ENCODE data around the gene GPD2. TPM values are rescaled to one million over a fixed set of nuclear protein-coding genes. Genes with fewer than 3 reads are reported as not detected.

Gene GPD2
- total and polyA plus RNA-seq, 11 donors, result 3.5 to 24.8 (median 14.1) TPM

- Histone ChIP-seq H3K36me3 (peaks cover 0 to 4% (median 0%) of the 10 kb centered on the region in 9 donors), H3K27ac (no peak overlapping the region), H3K4me3 (no peak overlapping the region), H3K9me3 (peaks cover 0 to 3% (median 0%) of the 10 kb centered on the region in 12 donors), H3K27me3 (no peaks in the 10 kb centered on the region), H3K4me1 (no peaks in the 10 kb centered on the region)
- ATAC-seq (no peak), DNase-seq (no peak)
- TF ChIP-seq, protein P1, sequence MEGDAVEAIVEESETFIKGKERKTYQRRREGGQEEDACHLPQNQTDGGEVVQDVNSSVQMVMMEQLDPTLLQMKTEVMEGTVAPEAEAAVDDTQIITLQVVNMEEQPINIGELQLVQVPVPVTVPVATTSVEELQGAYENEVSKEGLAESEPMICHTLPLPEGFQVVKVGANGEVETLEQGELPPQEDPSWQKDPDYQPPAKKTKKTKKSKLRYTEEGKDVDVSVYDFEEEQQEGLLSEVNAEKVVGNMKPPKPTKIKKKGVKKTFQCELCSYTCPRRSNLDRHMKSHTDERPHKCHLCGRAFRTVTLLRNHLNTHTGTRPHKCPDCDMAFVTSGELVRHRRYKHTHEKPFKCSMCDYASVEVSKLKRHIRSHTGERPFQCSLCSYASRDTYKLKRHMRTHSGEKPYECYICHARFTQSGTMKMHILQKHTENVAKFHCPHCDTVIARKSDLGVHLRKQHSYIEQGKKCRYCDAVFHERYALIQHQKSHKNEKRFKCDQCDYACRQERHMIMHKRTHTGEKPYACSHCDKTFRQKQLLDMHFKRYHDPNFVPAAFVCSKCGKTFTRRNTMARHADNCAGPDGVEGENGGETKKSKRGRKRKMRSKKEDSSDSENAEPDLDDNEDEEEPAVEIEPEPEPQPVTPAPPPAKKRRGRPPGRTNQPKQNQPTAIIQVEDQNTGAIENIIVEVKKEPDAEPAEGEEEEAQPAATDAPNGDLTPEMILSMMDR (IDR thresholded peaks at IDR 0.05), result no peak
- no peak for TF ChIP-seq POLR2A (IDR thresholded peaks at IDR 0.05)
- 81 to 89% (median 87%) methylated on average over 2 of the region's 2 CpGs for WGBS, 4 donors
- intact Hi-C loops (cut with DNase I), result no loop called here
Observed at GRCh38 chr2:156532989-156533388, 96.8 kb downstream of the GPD2 start.

- H3K27me3 ChIP-seq, result no peaks in the 10 kb centered on the region
- H3K27ac ChIP-seq, result no peak overlapping the region
- peaks cover 0 to 3% (median 0%) of the 10 kb centered on the region in 12 donors for H3K4me1 ChIP-seq
- peaks cover 0 to 3% (median 0%) of the 10 kb centered on the region in 12 donors for H3K9me3 ChIP-seq
- H3K36me3 ChIP-seq, result peaks cover 0 to 3% (median 0%) of the 10 kb centered on the region in 9 donors
- no peak overlapping the region for H3K4me3 ChIP-seq
- ATAC-seq, result no peak
- TF ChIP-seq, protein P1 (IDR thresholded peaks at IDR 0.05), result no peak
- no peak for TF ChIP-seq POLR2A (IDR thresholded peaks at IDR 0.05)
- 91 to 100% (median 96%) methylated on average over 2 of the region's 2 CpGs for WGBS, 4 donors
- intact Hi-C loops (cut with DNase I), result no loop called here
- no peak for DNase-seq
Observed at GRCh38 chr2:156536534-156536933, 100.4 kb downstream of the GPD2 start.

- no peak for TF ChIP-seq POLR2A (IDR thresholded peaks at IDR 0.05)
- TF ChIP-seq, protein P1 (IDR thresholded peaks at IDR 0.05), result no peak
- intact Hi-C loops (cut with DNase I), result no loop called here
- WGBS, 4 donors, result 72 to 84% (median 80%) methylated on average over 4 of the region's 4 CpGs
- Histone ChIP-seq H3K36me3 (no peaks in the 10 kb centered on the region), H3K27ac (no peak overlapping the region), H3K4me3 (no peak overlapping the region), H3K4me1 (peaks cover 0 to 3% (median 0%) of the 10 kb centered on the region in 12 donors), H3K27me3 (no peaks in the 10 kb centered on the region), H3K9me3 (peaks cover 0 to 3% (median 0%) of the 10 kb centered on the region in 12 donors)
- ATAC-seq (no peak), DNase-seq (no peak)
Observed at GRCh38 chr2:156537141-156537540, 101.0 kb downstream of the GPD2 start.

- whole genome bisulfite sequencing, 4 donors, result 98 to 100% (median 100%) methylated on average over 2 of the region's 2 CpGs
- Histone ChIP-seq H3K9me3 (peaks cover 0 to 3% (median 0%) of the 10 kb centered on the region in 12 donors), H3K36me3 (no peaks in the 10 kb centered on the region), H3K27ac (no peak overlapping the region), H3K4me1 (peaks cover 0 to 3% (median 0%) of the 10 kb centered on the region in 12 donors), H3K27me3 (no peaks in the 10 kb centered on the region), H3K4me3 (no peak overlapping the region)
- TF ChIP-seq POLR2A (IDR thresholded peaks at IDR 0.05), result no peak
- TF ChIP-seq, protein P1 (IDR thresholded peaks at IDR 0.05), result no peak
- intact Hi-C loops (cut with DNase I), result no loop called here
- DNase-seq (no peak), ATAC-seq (no peak)
Observed at GRCh38 chr2:156538083-156538504, 101.9 kb downstream of the GPD2 start.

All from heart left ventricle (tissue), 16 donors.